Measurements from ENCODE around the gene NPAS3.

- no peak for TF ChIP-seq EZH2 (IDR thresholded peaks at IDR 0.05; ENCODE audit: low read depth)
- TF ChIP-seq CTCF (conservative IDR thresholded peaks at IDR 0.05) = no peak
Measured at GRCh38 chr14:33679025-33679424, 740.3 kb downstream of the NPAS3 start.
